Endometrial microvascular endothelial cells (primary cell): ENCODE data around the gene ATP5IF1. TPM values are rescaled to one million over a fixed set of nuclear protein-coding genes. Genes with fewer than 3 reads are reported as not detected.

ENCODE experiments used
- total RNA-seq: library from RNA; depleted of rRNA; stranded (reverse); fragments of >200 nt; gene quantifications from one replicate; pipeline ENCODE4 v1.2.3, GENCODE V29; 2015; ENCODE audit errors: inconsistent ontology term

Gene ATP5IF1
- total RNA-seq, 1 donor from 2014 or later = 247 TPM

Other genes starting within 250 kb of the ATP5IF1 start
- gene EYA3, start 147.5 kb upstream of the ATP5IF1 start, total RNA-seq = 15.1 TPM
- gene PTAFR, start 59.4 kb upstream of the ATP5IF1 start, total RNA-seq = 0.09 TPM
- 57.1 TPM for gene DNAJC8, start 3.1 kb upstream of the ATP5IF1 start, total RNA-seq
- 20.3 TPM for gene SESN2, start 23.4 kb downstream of the ATP5IF1 start, total RNA-seq
- gene MED18, start 92.9 kb downstream of the ATP5IF1 start, total RNA-seq = 17.7 TPM
- gene PHACTR4, start 133.6 kb downstream of the ATP5IF1 start, total RNA-seq = 24.5 TPM